ENCODE results near the gene ARHGAP10. TPM values are rescaled to one million over a fixed set of nuclear protein-coding genes. Genes with fewer than 3 reads are reported as not detected.

ARHGAP10 gene
- total and polyA plus RNA-seq, 3 donors from 2014 or later, result 17.4 to 108 (median 83.5) TPM

DNA sequence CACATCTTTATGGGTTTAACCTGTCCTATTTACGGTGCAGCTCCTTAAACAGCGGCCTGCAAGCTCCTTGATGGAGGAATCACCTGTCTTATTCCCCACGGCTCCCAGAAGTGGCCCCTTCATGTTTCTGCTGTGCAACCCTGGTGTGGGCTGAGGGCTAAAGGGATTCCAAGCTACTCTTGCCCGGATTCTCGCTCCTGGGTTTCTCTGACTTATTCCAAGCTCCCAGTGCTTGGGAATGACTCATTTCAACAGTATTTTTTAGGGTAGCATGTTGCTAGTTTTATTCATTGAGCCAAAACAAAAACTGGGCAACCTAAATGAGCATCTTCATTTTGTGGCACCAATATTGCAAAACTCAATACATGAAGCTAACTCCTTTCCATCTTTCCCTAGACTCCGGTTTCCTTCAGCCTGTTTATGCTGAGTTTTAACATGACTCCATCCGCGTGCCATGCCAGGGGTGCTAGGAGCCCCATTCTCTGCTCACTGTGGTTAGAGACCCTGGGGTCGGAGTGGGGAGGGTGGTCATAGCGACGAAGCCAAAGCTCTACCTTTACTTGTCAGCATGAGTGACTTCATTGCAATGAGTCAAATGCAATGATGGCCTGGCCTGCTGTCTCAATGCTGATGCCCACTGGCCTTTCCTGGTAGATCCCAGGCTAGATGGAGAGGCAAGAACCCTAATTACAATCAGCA lies 360.6 kb downstream of the ARHGAP10 start:
- 93 to 96% methylated on average over 11 of the region's 11 CpGs for WGBS, 2 donors
- Histone ChIP-seq H3K9me3 (no peaks in the 10 kb centered on the region), H3K4me3 (no peak overlapping the region), H3K4me1 (no peaks in the 10 kb centered on the region), H3K36me3 (ENCODE audit: low read depth, missing control alignments) (no peaks in the 10 kb centered on the region), H3K27me3 (no peaks in the 10 kb centered on the region), H3K27ac (no peak overlapping the region)
- TF ChIP-seq CTCF (IDR thresholded peaks at IDR 0.05), result no peak
- no peak for TF ChIP-seq POLR2A (IDR thresholded peaks at IDR 0.05)
- DNase-seq, result no peak
- intact Hi-C loops (cut with DNase I; ENCODE audit: low total_unique reads), result no loop called here

DNA sequence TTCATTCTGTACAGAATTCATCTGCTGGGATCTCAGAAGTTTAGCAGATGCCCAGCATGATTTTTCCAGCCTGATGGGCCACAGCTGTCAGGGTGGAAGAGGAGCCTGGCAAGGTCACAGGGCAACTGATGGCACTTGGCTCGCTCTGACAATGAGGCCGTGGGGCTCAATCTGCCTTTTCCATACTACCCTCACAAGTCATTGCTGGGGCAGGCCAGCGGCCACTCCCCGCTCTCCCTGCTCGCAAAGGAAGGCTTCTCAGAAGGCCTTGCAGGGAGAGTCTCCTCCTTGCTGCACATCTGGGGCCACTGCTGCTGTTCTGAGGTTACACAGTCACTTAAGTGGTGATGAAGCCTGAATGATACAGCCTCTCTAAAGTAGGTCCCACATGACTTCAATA lies 361.2 kb downstream of the ARHGAP10 start:
- Histone ChIP-seq H3K9me3 (no peaks in the 10 kb centered on the region), H3K4me3 (no peak overlapping the region), H3K36me3 (ENCODE audit: low read depth, missing control alignments) (no peaks in the 10 kb centered on the region), H3K27ac (no peak overlapping the region), H3K4me1 (no peaks in the 10 kb centered on the region), H3K27me3 (no peaks in the 10 kb centered on the region)
- no peak for TF ChIP-seq POLR2A (IDR thresholded peaks at IDR 0.05)
- 95% methylated on average over 5 of the region's 5 CpGs; no CpG with 5 or more reads in 1 of the 2 donors for WGBS, 2 donors
- DNase-seq, result no peak
- intact Hi-C loops (cut with DNase I; ENCODE audit: low total_unique reads), result no loop called here

DNA sequence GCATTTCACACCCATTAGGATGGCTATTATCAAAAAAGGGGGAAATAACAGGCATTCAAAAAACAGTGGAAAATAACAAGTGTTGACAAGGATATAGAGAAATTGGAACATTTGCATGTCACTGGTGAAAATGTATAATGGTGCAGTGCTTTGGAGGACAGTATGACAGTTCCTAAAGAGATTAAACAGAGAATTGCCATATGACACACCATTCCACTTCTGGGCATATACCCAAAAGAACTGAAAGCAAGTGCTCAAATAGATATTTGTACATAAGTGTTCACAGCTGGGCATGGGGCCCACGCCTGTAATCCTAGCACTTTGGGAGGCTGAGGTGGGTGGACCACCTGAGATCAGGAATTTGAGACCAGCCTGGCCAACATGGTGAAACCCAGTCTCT lies 362.3 kb downstream of the ARHGAP10 start:
- 82 to 89% methylated on average over 1 of the region's 1 CpG for WGBS, 2 donors
- no peak for DNase-seq
- Histone ChIP-seq H3K27me3 (no peaks in the 10 kb centered on the region), H3K36me3 (ENCODE audit: low read depth, missing control alignments) (no peaks in the 10 kb centered on the region), H3K27ac (no peak overlapping the region), H3K9me3 (no peaks in the 10 kb centered on the region), H3K4me3 (no peak overlapping the region), H3K4me1 (no peaks in the 10 kb centered on the region)
- intact Hi-C loops (cut with DNase I; ENCODE audit: low total_unique reads), result no loop called here
- TF ChIP-seq CTCF (IDR thresholded peaks at IDR 0.05) (no peak), POLR2A (IDR thresholded peaks at IDR 0.05) (no peak)

GRCh38 chr4:148095346-148095923 lies 363.5 kb downstream of the ARHGAP10 start:
- H3K36me3 ChIP-seq (ENCODE audit: low read depth, missing control alignments), result no peaks in the 10 kb centered on the region
- H3K9me3 ChIP-seq, result no peaks in the 10 kb centered on the region
- intact Hi-C loops (cut with DNase I; ENCODE audit: low total_unique reads), result no loop called here
- no peaks in the 10 kb centered on the region for H3K4me1 ChIP-seq
- no peak overlapping the region for H3K27ac ChIP-seq
- H3K4me3 ChIP-seq, result no peak overlapping the region
- H3K27me3 ChIP-seq, result no peaks in the 10 kb centered on the region
- WGBS, 2 donors, result 90 to 91% methylated on average over 5 of the region's 5 CpGs
- TF ChIP-seq POLR2A (IDR thresholded peaks at IDR 0.05) (no peak), CTCF (IDR thresholded peaks at IDR 0.05) (no peak)
- no peak for DNase-seq

DNA sequence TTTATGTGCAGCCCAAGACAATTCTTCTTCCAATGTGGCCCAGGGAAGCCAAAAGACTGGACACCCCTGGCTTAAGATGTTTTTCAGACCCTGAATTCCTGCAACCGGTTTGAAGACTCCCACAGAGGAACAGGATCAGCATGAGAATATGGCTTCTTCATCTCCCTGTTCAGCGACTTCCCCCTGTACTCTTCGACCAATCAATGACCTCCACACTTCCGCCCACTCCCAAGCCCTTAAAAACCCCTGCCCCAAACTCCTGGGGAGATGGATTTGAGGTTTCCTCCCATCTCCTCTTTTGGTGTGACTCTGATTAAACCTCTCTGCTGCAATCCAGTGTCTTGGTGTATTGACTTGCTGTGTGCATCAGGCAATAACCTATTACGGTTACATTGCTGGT lies 365.9 kb downstream of the ARHGAP10 start:
- no peak overlapping the region for H3K4me3 ChIP-seq
- WGBS, 2 donors, result 89 to 92% methylated on average over 5 of the region's 5 CpGs
- H3K27me3 ChIP-seq, result no peaks in the 10 kb centered on the region
- H3K36me3 ChIP-seq (ENCODE audit: low read depth, missing control alignments), result no peaks in the 10 kb centered on the region
- intact Hi-C loops (cut with DNase I; ENCODE audit: low total_unique reads), result no loop called here
- no peaks in the 10 kb centered on the region for H3K9me3 ChIP-seq
- DNase-seq, result no peak
- no peak overlapping the region for H3K27ac ChIP-seq
- TF ChIP-seq CTCF (IDR thresholded peaks at IDR 0.05) (no peak), POLR2A (IDR thresholded peaks at IDR 0.05) (no peak)
- no peaks in the 10 kb centered on the region for H3K4me1 ChIP-seq

All from testis (tissue), 3 donors.